Neuronal stem cell (in vitro differentiated cells): ENCODE measurements around the gene AOPEP.

Experiments
- DNase-seq: peaks from one replicate; pipeline ENCODE4 v3.0.0-alpha.2; 2013; ENCODE audit warnings: low spot score
- H2AFZ ChIP-seq: one replicate; pipeline ENCODE4 v1.6.1; 2013; ENCODE audit warnings: mild to moderate bottlenecking, low read length, inconsistent platforms
- H2AK5ac ChIP-seq: 2 replicates; pipeline ENCODE4 v1.6.1; 2013; ENCODE audit warnings: low read depth, mild to moderate bottlenecking, inconsistent platforms, low read length, moderate library complexity, mixed read lengths
- H2BK120ac ChIP-seq: 2 replicates; pipeline ENCODE4 v1.6.1; 2013; ENCODE audit warnings: low read depth, mild to moderate bottlenecking, inconsistent platforms, low read length, moderate library complexity, mixed read lengths
- H2BK12ac ChIP-seq: one replicate; pipeline ENCODE4 v1.6.1; 2013; ENCODE audit warnings: low read length, inconsistent platforms
- H2BK15ac ChIP-seq: 2 replicates; pipeline ENCODE4 v1.6.1; 2013; ENCODE audit warnings: mild to moderate bottlenecking, low read length, inconsistent platforms, mixed read lengths
- H2BK5ac ChIP-seq: one replicate; pipeline ENCODE4 v1.6.1; 2013; ENCODE audit warnings: inconsistent platforms, mild to moderate bottlenecking, low read length, moderate library complexity
- H3K14ac ChIP-seq: one replicate; pipeline ENCODE4 v1.6.1; 2013; ENCODE audit warnings: low read length, inconsistent platforms
- H3K18ac ChIP-seq: 2 replicates; pipeline ENCODE4 v1.6.1; 2013; ENCODE audit warnings: low read length, inconsistent platforms
- H3K23ac ChIP-seq: 2 replicates; pipeline ENCODE4 v1.6.1; 2013; ENCODE audit warnings: low read depth, mild to moderate bottlenecking, mixed read lengths, low read length, inconsistent platforms; ENCODE audit not compliant: poor library complexity
- H3K27ac ChIP-seq: replicated peaks from 3 replicates; pipeline ENCODE4 v1.5.1; 2013; ENCODE audit warnings: low read length, inconsistent platforms
- H3K27me3 ChIP-seq, 3 experiments: 2 replicates each; pipeline ENCODE4 v1.6.1; 2013; ENCODE audit warnings: low read length in 3 of 3, mild to moderate bottlenecking in 2 of 3, inconsistent platforms in 1 of 3, low read depth in 1 of 3, mixed read lengths in 1 of 3, moderate library complexity in 1 of 3; ENCODE audit not compliant: control insufficient read depth in 3 of 3, insufficient read depth in 3 of 3
- H3K36me3 ChIP-seq, 2 donors: replicated peaks in 1 of 2; 2 replicates each; pipeline ENCODE4 v1.6.1; 2013; ENCODE audit warnings: low read length in 2 of 2; ENCODE audit not compliant: control insufficient read depth in 2 of 2, insufficient read depth in 2 of 2
- H3K4ac ChIP-seq: 2 replicates; pipeline ENCODE4 v1.6.1; 2013; ENCODE audit warnings: inconsistent platforms, mild to moderate bottlenecking, low read length, moderate library complexity
- H3K4me1 ChIP-seq, 2 donors: 1 replicate in 1 of 2; 2 replicates in 1 of 2; pipeline ENCODE4 v1.6.1; 2013; ENCODE audit warnings: low read length in 2 of 2, low read depth in 1 of 2; ENCODE audit not compliant: control insufficient read depth in 2 of 2, insufficient read depth in 1 of 2
- H3K4me2 ChIP-seq: one replicate; pipeline ENCODE4 v1.6.1; 2013; ENCODE audit warnings: mild to moderate bottlenecking, low read length, inconsistent platforms; ENCODE audit not compliant: insufficient read depth, poor library complexity, severe bottlenecking
- H3K4me3 ChIP-seq, 2 donors: 2 replicates each; pipeline ENCODE4 v1.5.1; 2013; ENCODE audit warnings: low read length in 2 of 2, mild to moderate bottlenecking in 2 of 2, inconsistent platforms in 1 of 2, moderate library complexity in 1 of 2
- H3K79me1 ChIP-seq: one replicate; pipeline ENCODE4 v1.6.1; 2013; ENCODE audit warnings: low read depth, mild to moderate bottlenecking, inconsistent platforms, low read length, moderate library complexity
- H3K9ac ChIP-seq: one replicate; pipeline ENCODE4 v1.6.1; 2013; ENCODE audit warnings: mild to moderate bottlenecking, low read depth, low read length, inconsistent platforms; ENCODE audit not compliant: poor library complexity
- H3K9me3 ChIP-seq, 2 donors: replicated peaks in 1 of 2; 2 replicates each; pipeline versions ENCODE3 to v1.6.1; 2013; ENCODE audit warnings: low read length in 2 of 2, mild to moderate bottlenecking in 2 of 2, inconsistent platforms in 1 of 2, low read depth in 1 of 2, mixed read lengths in 1 of 2, moderate library complexity in 1 of 2; ENCODE audit not compliant: control insufficient read depth in 2 of 2, insufficient read depth in 1 of 2
- H4K8ac ChIP-seq: one replicate; pipeline ENCODE4 v1.6.1; 2013; ENCODE audit warnings: low read depth, mild to moderate bottlenecking, inconsistent platforms, low read length, moderate library complexity
- H4K91ac ChIP-seq: one replicate; pipeline ENCODE4 v1.6.1; 2013; ENCODE audit warnings: low read length, low read depth, mild to moderate bottlenecking, inconsistent platforms; ENCODE audit not compliant: poor library complexity
- WGBS, 2 donors: extraction: QIAGEN DNeasy Blood & Tissue Kit; methylation state at CpG; one replicate each; pipeline ENCODE4 v1.1.7; 2013; ENCODE audit warnings: missing lambda C conversion rate in 2 of 2, mixed read lengths in 1 of 2; ENCODE audit not compliant: insufficient read length in 2 of 2, insufficient replicate concordance in 1 of 2; ENCODE audit errors: extremely low coverage in 2 of 2; 5-methylcytosine and 5-hydroxymethylcytosine counted together

The AOPEP gene

GRCh38 chr9:94859226-94859625 lies 132.7 kb downstream of the AOPEP start:
- Histone ChIP-seq H3K27me3 (no peaks in the 10 kb centered on the region), H3K23ac (no peak overlapping the region), H2BK15ac (no peak overlapping the region), H2BK5ac (no peak overlapping the region), H3K36me3 (no peaks in the 10 kb centered on the region), H3K9me3 (peaks cover 0 to 3% of the 10 kb centered on the region in 2 donors), H3K79me1 (no peaks in the 10 kb centered on the region), H2AFZ (no peak overlapping the region), H3K9ac (no peak overlapping the region), H3K14ac (no peak overlapping the region), H3K4me3 (no peak overlapping the region), H2BK12ac (no peak overlapping the region), H2BK120ac (no peak overlapping the region), H4K8ac (no peak overlapping the region), H3K4me2 (no peak overlapping the region), H3K27ac (no peak overlapping the region), H3K4me1 (no peaks in the 10 kb centered on the region), H2AK5ac (no peak overlapping the region), H4K91ac (no peak overlapping the region), H3K4ac (no peak overlapping the region), H3K18ac (no peak overlapping the region)
- WGBS, 2 donors = no CpG with 5 or more reads among the region's 2 CpGs
- no peak for DNase-seq

DNA sequence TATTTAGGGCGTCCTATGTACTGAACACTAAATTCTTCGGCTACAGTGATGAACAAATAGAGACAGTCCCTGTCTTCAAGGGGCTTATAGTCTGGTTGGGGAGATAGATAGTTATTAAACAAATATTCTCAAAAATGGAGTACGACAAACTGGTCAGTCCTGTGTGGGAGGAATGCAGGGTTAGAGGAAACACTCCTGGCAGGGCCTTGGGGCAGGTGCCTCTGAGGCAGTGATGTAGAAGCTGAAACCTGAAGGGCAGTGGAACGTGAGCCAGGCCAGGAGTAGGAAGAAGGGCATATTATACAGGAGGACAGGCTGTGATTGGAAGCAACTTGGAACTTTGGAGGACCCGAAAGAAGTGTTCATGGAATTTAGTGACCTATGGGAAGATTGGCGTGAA lies 133.4 kb downstream of the AOPEP start:
- Histone ChIP-seq H3K4me2 (no peak overlapping the region), H3K9me3 (peaks cover 0 to 3% of the 10 kb centered on the region in 2 donors), H3K36me3 (no peaks in the 10 kb centered on the region), H3K4ac (no peak overlapping the region), H3K9ac (no peak overlapping the region), H2BK5ac (no peak overlapping the region), H4K91ac (no peak overlapping the region), H3K23ac (no peak overlapping the region), H3K79me1 (no peaks in the 10 kb centered on the region), H3K27ac (no peak overlapping the region), H4K8ac (no peak overlapping the region), H3K27me3 (no peaks in the 10 kb centered on the region), H3K4me3 (no peak overlapping the region), H2BK120ac (no peak overlapping the region), H3K4me1 (no peaks in the 10 kb centered on the region), H2BK12ac (no peak overlapping the region), H3K18ac (no peak overlapping the region), H2BK15ac (no peak overlapping the region), H2AK5ac (no peak overlapping the region), H2AFZ (no peak overlapping the region), H3K14ac (no peak overlapping the region)
- no peak for DNase-seq
- no CpG with 5 or more reads among the region's 6 CpGs for WGBS, 2 donors

DNA sequence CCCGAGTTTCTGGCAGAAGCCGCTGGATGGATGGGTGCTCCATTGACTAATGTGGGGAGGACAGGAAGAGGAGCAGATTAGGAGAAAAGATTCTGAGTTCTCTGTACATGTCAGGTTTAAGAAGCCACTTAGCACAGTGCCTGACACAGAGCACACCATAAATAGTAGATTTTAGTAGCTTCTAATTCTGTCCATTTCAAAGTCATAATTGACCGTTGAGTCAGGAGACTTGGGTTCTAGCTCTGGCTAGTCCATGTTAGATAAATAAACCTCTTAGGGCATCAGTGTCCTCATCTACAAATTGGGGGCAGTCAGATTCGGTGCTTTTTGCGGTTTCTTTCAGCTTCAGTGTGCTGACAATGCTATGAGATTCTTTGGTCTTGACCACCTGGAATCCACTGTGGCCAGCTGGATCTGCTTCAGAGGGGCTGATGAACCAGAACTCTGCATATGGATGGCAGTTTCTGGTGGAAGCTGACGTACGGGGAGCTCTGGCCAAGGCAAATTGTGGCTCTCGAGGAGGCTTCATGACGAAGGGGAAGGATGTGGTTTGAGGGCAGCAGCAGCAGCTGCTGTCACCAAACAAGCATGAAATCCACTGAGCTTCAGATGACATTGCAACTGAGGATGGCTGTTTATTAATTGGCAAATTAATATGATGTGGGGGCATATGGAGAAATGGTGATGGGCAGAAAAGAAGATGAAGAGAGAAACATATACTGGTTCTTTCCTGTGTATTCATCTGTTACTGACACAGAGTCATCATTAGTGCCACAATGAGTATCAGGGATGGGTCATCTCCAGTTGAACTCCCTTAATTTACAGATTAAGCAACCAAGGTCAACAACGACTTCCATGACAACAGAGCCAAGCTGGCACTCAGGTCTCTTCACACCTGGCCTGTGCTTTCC lies 134.4 kb downstream of the AOPEP start:
- Histone ChIP-seq H3K27ac (no peak overlapping the region), H3K9me3 (peaks cover 0 to 3% of the 10 kb centered on the region in 2 donors), H3K79me1 (no peaks in the 10 kb centered on the region), H2BK15ac (no peak overlapping the region), H3K9ac (no peak overlapping the region), H3K4me2 (no peak overlapping the region), H3K27me3 (no peaks in the 10 kb centered on the region), H3K18ac (no peak overlapping the region), H3K4ac (no peak overlapping the region), H3K4me1 (peaks cover 2 to 4% of the 10 kb centered on the region in 2 donors), H3K14ac (no peak overlapping the region), H4K8ac (no peak overlapping the region), H2AFZ (no peak overlapping the region), H4K91ac (peak overlapping the region; percentile 12), H3K4me3 (no peak overlapping the region), H2AK5ac (no peak overlapping the region), H2BK120ac (no peak overlapping the region), H3K23ac (no peak overlapping the region), H2BK5ac (no peak overlapping the region), H3K36me3 (no peaks in the 10 kb centered on the region), H2BK12ac (no peak overlapping the region)
- no peak for DNase-seq
- WGBS, 2 donors = no CpG with 5 or more reads among the region's 10 CpGs

- H2BK5ac ChIP-seq = no peak overlapping the region
- no peaks in the 10 kb centered on the region for H3K36me3 ChIP-seq
- H2BK120ac ChIP-seq = no peak overlapping the region
- H3K4me1 ChIP-seq = peaks cover 5 to 9% of the 10 kb centered on the region in 2 donors
- WGBS, 2 donors = no CpG with 5 or more reads among the region's 11 CpGs
- no peak overlapping the region for H3K23ac ChIP-seq
- no peak overlapping the region for H2BK15ac ChIP-seq
- H4K8ac ChIP-seq = no peak overlapping the region
- H3K79me1 ChIP-seq = no peaks in the 10 kb centered on the region
- H3K14ac ChIP-seq = no peak overlapping the region
- H3K4me2 ChIP-seq = no peak overlapping the region
- H2AK5ac ChIP-seq = no peak overlapping the region
- no peak overlapping the region for H3K27ac ChIP-seq
- no peak overlapping the region for H3K9ac ChIP-seq
- peaks cover 0 to 3% of the 10 kb centered on the region in 2 donors for H3K9me3 ChIP-seq
- H2BK12ac ChIP-seq = no peak overlapping the region
- DNase-seq = no peak
- no peak overlapping the region for H3K4ac ChIP-seq
- no peak overlapping the region for H3K18ac ChIP-seq
- H3K27me3 ChIP-seq = no peaks in the 10 kb centered on the region
- no peak overlapping the region for H4K91ac ChIP-seq
- H2AFZ ChIP-seq = no peak overlapping the region
- no peak overlapping the region for H3K4me3 ChIP-seq
Observed at GRCh38 chr9:94861589-94862272, 135.2 kb downstream of the AOPEP start.
